Stimulated activated CD4-positive, alpha-beta T cell treated with anti-CD3 and anti-CD28 coated beads, Interleukin-12 subunit alpha, Interleukin-12 subunit beta, amount 100 ng/mL, for 4 hours (primary cell): Measurements from ENCODE around the gene ETV2.
"Not testable (repeated sequence)": the region's sequence is repeated elsewhere in the genome, so short reads cannot be mapped to it uniquely, and the experiment has no call there.

ENCODE experiments used
- DNase-seq: peaks from one replicate; pipeline ENCODE4 v3.0.0-alpha.2; 2020

The ETV2 gene

DNA sequence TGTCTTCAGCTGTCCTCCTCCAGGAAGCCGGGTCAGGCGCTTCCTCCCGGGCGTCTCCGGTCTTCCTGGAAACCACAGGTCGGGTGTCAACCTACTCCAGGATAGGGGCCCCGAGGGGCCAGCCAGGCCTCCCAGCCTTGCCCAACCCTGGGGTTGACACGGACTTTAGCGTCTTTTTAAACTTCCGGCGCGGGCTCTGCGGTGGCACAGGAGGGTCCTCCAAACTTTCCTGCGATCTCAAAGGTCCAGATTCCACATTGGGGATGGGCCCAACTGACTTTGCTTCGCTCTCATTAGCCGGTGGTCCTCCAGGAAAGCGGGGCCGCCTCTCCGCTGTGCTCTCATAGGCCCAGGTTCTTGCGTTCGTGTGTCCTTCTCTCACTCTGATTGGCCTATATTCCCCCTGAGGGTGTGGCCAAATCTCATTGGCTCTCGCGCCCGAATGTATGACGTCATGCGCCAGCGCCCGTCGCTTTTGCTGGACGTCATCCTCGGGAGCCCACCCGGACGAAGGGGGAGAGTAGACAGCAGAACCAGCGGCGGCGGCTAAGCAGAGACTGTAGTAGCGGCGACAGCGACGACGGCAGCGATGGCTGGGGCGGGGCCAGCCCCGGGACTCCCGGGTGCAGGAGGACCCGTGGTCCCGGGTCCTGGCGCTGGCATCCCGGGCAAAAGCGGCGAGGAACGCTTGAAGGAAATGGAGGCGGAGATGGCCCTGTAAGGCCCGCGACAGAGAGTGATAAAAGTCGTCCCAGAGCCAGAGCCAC is 12.8 kb upstream of the ETV2 start, which contains the start of gene RBM42:
RBM42 (plus strand) TSS at position 472 of the 767 bp plus-strand sequence; CDS start at position 590, 118 bp downstream.
- DNase-seq: peak; percentile 93

DNA sequence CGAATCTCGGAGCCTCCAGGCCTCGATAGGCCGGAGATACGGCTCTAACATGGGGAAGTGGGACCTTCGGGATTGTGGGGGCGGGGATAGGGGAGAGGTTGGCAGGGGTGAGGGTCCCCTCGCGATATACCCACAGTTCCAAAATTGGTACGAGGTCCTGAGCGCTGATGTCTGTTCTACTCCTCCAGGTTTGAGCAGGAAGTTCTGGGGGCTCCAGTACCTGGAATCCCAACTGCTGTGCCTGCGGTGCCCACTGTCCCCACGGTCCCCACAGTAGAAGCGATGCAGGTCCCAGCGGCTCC is 12.3 kb upstream of the ETV2 start:
- DNase-seq: no peak

DNA sequence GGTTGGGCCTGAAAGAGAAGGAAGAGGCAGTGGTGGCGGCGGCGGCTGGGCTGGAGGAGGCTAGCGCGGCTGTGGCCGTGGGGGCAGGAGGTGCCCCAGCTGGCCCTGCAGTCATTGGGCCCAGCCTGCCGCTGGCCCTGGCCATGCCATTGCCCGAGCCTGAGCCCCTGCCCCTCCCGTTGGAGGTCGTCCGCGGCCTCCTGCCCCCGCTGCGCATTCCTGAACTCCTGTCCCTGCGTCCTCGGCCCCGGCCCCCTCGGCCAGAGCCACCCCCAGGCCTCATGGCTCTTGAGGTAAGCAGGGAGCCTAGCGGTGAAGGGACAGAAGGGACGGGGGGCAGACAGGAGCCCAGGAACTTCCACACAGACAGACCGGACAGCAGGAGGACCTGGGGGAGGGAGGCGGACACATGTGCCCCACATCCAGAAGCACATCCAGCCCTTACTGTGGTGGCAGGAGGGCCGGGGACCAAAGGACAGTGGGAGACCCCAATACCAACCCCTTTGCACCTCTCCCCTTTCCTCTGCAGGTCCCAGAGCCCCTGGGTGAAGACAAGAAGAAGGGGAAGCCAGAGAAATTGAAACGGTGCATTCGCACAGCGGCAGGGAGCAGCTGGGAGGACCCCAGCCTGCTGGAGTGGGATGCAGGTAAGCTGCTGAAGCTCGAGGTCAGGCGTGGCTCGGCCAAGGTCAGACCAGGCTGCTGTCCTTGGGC is 7.7 kb upstream of the ETV2 start:
- no peak for DNase-seq

DNA sequence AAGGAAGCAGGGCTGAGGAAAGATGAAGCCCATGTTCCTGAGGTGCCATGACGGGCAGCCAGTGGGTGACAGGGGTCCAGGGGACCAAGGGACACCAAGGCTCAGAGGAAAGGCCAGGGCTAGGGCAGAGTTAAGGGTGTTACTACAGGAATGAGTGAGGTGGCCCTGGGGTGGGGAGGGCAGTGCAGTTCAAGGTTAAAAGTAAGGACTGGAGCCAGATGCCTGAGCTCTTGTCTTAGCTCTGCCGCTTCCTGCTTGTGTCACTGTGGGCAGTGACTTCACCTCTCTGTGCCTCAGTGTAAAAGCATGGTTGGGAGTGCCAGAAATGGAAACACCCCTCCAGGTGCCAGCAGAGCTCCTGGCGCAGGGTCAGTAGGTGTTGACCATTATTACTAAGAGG is 4.9 kb upstream of the ETV2 start:
- no peak for DNase-seq

- DNase-seq: no peak
Measured at GRCh38 chr19:35637165-35637564, 4.4 kb upstream of the ETV2 start.

DNA sequence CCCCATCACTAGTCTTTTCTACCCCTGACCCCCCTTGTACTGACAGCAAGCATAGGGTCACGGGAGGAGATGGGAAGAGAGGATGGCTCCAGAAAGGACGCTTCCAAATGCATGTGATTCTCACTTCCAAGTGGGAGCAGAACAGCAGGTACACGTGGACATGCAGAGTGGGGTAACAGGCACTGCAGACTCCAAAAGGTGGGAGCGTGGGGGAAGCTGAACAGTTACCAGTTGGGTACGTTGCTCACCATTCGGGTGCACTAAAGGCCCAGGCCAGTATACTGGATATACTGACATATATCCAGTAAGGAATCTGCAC is 2.3 kb upstream of the ETV2 start:
- no peak for DNase-seq

GRCh38 chr19:35639863-35640262 is 1.7 kb upstream of the ETV2 start:
- no peak for DNase-seq

GRCh38 chr19:35642312-35642711 is 767 bp downstream of the ETV2 start:
- DNase-seq: no peak

DNA sequence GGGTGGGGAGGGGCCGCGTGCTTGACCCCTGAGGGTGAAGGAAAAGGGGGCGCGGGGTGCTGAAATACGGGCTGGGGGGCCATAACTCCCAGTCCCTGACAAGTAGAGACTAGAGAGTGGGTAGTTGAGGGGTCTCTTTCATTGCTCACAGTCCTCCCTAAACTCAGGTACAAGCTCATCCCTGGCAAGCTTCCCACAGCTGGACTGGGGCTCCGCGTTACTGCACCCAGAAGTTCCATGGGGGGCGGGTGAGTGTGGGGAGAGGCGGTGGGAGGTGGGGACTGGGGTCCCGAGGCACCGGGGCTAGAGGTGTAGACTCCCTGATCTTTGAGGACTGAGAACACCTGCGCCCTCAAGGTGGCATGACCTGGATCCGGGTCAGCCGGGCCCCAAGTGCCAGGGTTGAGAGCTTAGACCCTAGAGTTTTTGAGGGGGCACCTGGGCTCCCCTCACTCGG is 1.3 kb downstream of the ETV2 start:
- no peak for DNase-seq

DNA sequence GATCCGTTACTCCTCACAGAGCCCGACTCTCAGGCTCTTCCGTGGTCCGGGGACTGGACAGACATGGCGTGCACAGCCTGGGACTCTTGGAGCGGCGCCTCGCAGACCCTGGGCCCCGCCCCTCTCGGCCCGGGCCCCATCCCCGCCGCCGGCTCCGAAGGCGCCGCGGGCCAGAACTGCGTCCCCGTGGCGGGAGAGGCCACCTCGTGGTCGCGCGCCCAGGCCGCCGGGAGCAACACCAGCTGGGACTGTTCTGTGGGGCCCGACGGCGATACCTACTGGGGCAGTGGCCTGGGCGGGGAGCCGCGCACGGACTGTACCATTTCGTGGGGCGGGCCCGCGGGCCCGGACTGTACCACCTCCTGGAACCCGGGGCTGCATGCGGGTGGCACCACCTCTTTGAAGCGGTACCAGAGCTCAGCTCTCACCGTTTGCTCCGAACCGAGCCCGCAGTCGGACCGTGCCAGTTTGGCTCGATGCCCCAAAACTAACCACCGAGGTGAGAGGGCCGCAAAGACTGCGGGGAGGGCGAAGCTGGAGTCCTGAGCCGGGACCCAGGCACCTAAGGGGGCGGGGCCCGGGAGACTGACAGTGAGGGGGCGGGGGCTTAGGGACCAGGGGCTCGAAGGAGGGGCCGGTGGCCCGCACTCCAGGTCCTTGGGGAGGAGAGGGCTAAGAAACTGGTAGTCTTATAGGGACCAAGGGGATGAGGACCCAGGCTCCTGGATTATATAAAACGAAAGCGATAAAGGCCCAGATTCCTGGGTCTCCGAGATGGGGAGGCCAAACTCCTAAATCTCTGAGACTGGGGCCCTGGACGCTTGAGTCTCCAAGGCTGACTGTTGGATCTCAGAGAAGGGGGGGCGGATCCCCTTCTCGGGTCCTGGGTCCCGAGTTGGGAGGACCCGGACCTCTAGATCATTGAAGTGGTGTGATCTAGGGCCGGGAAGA is 2.0 kb downstream of the ETV2 start:
- DNase-seq: peak; percentile 71

- DNase-seq: peak; percentile 93
Measured at GRCh38 chr19:35644206-35644986, 2.9 kb downstream of the ETV2 start.

DNA sequence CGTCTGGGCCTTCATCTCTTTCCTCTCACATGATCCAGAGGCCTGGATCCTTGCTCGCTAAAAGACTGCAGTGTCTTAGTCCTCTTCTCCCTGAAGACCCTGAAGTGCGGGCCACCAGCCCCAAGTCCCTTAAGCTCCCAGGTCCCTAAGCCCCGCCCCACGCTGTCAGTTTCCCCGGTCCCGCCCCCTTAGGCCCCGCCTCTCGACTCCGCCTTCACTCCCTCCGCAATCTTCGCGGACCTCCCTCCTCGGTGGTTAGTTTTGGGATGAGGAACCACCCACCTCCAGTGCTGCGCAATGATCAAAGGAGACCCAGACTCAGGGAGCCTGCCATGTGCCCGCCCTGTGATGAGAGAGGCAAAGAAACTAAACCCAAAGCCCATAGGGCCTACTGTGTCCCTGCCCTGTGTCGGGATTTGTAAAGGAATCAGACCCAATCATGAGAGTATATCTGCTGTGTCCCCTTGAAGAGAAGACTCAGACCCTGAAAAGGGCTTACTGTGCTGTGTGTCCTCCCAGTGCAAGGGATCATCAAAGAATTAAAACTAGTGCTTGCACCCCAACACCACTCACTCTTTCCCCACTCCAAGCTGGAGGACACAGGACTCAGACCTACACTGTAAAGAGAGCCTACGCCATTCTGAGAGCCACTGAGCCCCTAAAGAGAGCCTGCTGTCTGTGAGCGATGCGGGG is 3.6 kb downstream of the ETV2 start:
- DNase-seq: peak; percentile 89

- DNase-seq: no peak
Measured at GRCh38 chr19:35645680-35646511, 4.4 kb downstream of the ETV2 start.

- peak; percentile 80 for DNase-seq
Measured at GRCh38 chr19:35648017-35648961, 6.7 kb downstream of the ETV2 start, which contains the start of gene COX6B1. TSS of gene COX6B1 (plus strand) at chr19:35648323. CDS start at chr19:35651244, 2,921 bp downstream.

- DNase-seq: no peak
Measured at GRCh38 chr19:35650581-35650980, 9.0 kb downstream of the ETV2 start.

- not testable (repeated sequence) for DNase-seq
Measured at GRCh38 chr19:35654828-35655227, 13.3 kb downstream of the ETV2 start.

DNA sequence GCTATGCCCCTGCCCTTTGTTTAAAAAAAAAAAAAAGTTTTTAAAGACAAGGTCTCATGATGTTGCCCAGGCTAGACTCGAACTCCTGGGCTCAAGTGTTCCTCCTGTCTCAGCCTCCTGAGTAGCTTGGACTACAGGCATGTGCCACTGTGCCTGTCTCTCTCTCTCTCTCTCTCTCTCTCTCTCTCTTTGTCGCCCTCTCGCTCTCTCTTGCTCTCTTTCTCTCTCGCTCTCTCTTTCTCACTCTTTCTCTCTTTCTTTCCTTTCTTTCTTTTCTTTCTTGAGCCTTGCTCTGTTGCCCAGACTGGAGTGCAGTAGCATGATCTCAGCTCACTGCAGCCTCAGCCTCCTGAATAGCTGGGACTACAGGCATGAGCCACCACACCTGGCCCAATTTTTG is 14.1 kb downstream of the ETV2 start:
- no peak for DNase-seq

DNA sequence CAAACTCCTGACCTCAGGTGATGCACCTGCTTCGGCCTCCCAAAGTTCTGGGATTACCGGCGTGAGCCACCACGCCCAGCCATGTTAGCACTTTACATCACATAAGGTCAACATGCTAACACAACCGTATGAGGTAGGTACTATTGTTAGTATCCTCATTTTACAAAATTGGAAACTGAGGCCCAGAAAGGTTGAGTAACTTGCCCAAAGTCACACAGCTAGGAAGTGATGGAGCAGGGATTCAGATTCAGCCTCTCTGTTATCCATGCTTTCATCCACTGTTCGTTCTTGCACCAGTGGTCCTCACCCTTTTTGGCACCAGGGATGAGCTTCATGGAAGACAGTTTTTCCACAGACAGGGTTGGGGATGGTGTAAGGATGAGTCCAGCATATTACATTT is 15.2 kb downstream of the ETV2 start:
- no peak for DNase-seq

DNA sequence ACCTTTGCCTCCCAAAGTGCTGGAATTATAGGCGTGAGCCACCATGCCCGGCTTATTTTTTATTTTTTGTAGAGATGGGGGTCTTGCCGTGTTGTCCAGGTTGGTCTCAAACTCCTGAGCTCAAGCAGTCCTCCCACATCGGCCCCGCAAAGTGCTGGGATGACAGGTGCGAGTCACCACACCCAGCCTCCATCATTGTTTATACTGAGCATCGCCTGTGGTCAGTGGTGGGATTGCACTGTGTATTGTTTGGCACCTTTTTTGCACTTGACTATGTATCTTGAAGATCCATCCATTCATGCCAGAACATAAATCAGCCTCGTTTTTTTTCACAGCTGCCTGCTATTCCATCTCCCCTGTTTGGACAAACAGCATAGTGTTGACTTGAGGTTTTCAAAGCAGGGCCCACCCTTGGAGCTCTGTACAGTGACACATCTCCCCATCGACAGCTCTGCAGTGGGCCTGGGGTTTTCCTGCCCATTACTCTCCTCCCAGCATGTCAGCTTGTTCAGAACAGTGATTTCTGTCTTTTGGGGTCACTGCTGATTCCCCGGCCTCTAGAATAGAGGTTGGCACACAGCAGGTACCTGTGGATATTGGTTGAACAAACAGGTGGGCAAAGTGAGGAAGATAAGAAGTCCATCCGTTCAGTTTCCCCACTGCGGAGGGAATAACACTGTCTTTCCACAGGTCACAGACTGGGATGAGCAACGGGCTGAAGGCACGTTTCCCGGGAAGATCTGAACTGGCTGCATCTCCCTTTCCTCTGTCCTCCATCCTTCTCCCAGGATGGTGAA is 16.6 kb downstream of the ETV2 start:
- no peak for DNase-seq
